HEK293 (cell line): Measurements from ENCODE around the gene ACSL5.

Source experiments
- CTCF ChIA-PET: fragments of 350-600 bp; formaldehyde crosslinking; extraction: SDS; loops from one replicate; lab custom pipeline; 2021; ENCODE audit warnings: antibody characterized with exemption; lab: Yijun Ruan, JAX
- POLR2A ChIA-PET: fragments of 300-600 bp; formaldehyde crosslinking; extraction: SDS; loops from one replicate; lab custom pipeline; 2020; ENCODE audit warnings: antibody characterized with exemption, inconsistent platforms; lab: Yijun Ruan, JAX
- H3K27ac ChIP-seq: fragments of 200-500 bp; sonication (Bioruptor generic); 2 replicates; pipeline ENCODE4 v1.5.1; 2014; ENCODE audit warnings: low read depth, low read length, control low read depth, inconsistent platforms; ENCODE audit errors: extremely low read depth
- H3K36me3 ChIP-seq, 2 experiments: fragments of 200-500 bp in 1 of 2; sonication (Bioruptor generic) in 1 of 2; 1 replicate in 1 of 2; 2 replicates in 1 of 2; pipeline ENCODE4 v1.5.1; 2014 to 2017; ENCODE audit warnings: inconsistent platforms in 2 of 2, low read length in 2 of 2; ENCODE audit not compliant: control insufficient read depth in 2 of 2, insufficient read depth in 1 of 2
- H3K4me1 ChIP-seq: fragments of 200-500 bp; sonication (Bioruptor generic); 2 replicates; pipeline ENCODE4 v1.5.1; 2014; ENCODE audit warnings: mild to moderate bottlenecking, low read length, inconsistent platforms; ENCODE audit not compliant: control insufficient read depth, insufficient read depth
- H3K4me3 ChIP-seq: 2 replicates; pipeline ENCODE4 v1.5.1; 2011; ENCODE audit warnings: low read depth, mild to moderate bottlenecking, control low read depth, low read length, moderate library complexity
- H3K9me3 ChIP-seq: fragments of 200-500 bp; sonication (Bioruptor generic); 2 replicates; pipeline ENCODE4 v1.5.1; 2014; ENCODE audit warnings: low read depth, low read length, inconsistent platforms; ENCODE audit not compliant: control insufficient read depth, insufficient read depth
- FEZF1 ChIP-seq: fragments of 450-650 bp; formaldehyde crosslinking; IDR thresholded peaks from 2 replicates; pipeline ENCODE4 v1.5.1; 2016; ENCODE audit warnings: missing biosample characterization, missing genetic modification characterization
- GLI2 ChIP-seq: fragments of 450-650 bp; formaldehyde crosslinking; IDR thresholded peaks from 2 replicates; pipeline ENCODE4; 2017; ENCODE audit warnings: missing biosample characterization, missing genetic modification characterization, low read depth, borderline replicate concordance
- HOXA7 ChIP-seq: sonication (generic); formaldehyde crosslinking; IDR thresholded peaks from 2 replicates; pipeline ENCODE4 v1.8.1; 2022; ENCODE audit warnings: missing genetic modification reagents, borderline replicate concordance
- KLF7 ChIP-seq: fragments of 450-650 bp; formaldehyde crosslinking; IDR thresholded peaks from 2 replicates; pipeline ENCODE4 v1.5.1; 2016; ENCODE audit warnings: missing biosample characterization, missing genetic modification characterization, borderline replicate concordance
- KLF8 ChIP-seq: fragments of 450-650 bp; formaldehyde crosslinking; IDR thresholded peaks from 2 replicates; pipeline ENCODE4 v1.5.1; 2016; ENCODE audit warnings: missing biosample characterization, missing genetic modification characterization
- PRDM4 ChIP-seq: fragments of 450-650 bp; formaldehyde crosslinking; IDR thresholded peaks from 2 replicates; pipeline ENCODE4 v1.5.1; 2017; ENCODE audit warnings: missing biosample characterization, missing genetic modification characterization
- SP7 ChIP-seq: fragments of 450-650 bp; formaldehyde crosslinking; IDR thresholded peaks from 2 replicates; pipeline ENCODE4 v1.5.1; 2016; ENCODE audit warnings: missing biosample characterization, missing genetic modification characterization
- ZNF157 ChIP-seq: fragments of 450-650 bp; formaldehyde crosslinking; IDR thresholded peaks from 2 replicates; pipeline ENCODE4 v1.5.1; 2016; ENCODE audit warnings: missing biosample characterization, missing genetic modification characterization
- ZNF23 ChIP-seq: fragments of 450-650 bp; formaldehyde crosslinking; IDR thresholded peaks from 2 replicates; pipeline ENCODE4 v1.5.1; 2016; ENCODE audit warnings: missing biosample characterization, missing genetic modification characterization, borderline replicate concordance
- ZNF24 ChIP-seq: fragments of 450-650 bp; formaldehyde crosslinking; IDR thresholded peaks from 2 replicates; pipeline ENCODE4 v1.5.1; 2016; ENCODE audit warnings: missing biosample characterization, missing genetic modification characterization
- ZNF274 ChIP-seq, 2 experiments: fragments of 200-500 bp in 1 of 2; fragments of 450-650 bp in 1 of 2; sonication (Bioruptor generic) in 1 of 2; formaldehyde crosslinking in 1 of 2; IDR thresholded peaks; 2 replicates each; pipeline versions ENCODE4 v1.5.1 to v1.6.1; 2014 to 2016; ENCODE audit warnings: borderline replicate concordance in 1 of 2, inconsistent platforms in 1 of 2, low read length in 1 of 2, missing biosample characterization in 1 of 2, missing genetic modification characterization in 1 of 2
- ZNF302 ChIP-seq: fragments of 450-650 bp; formaldehyde crosslinking; IDR thresholded peaks from 2 replicates; pipeline ENCODE4 v1.5.1; 2016; ENCODE audit warnings: missing biosample characterization, missing genetic modification characterization, low read depth
- ZNF324 ChIP-seq: fragments of 450-650 bp; formaldehyde crosslinking; IDR thresholded peaks from 2 replicates; pipeline ENCODE4 v1.5.1; 2016; ENCODE audit warnings: missing biosample characterization, missing genetic modification characterization
- ZNF354C ChIP-seq: fragments of 450-650 bp; formaldehyde crosslinking; IDR thresholded peaks from 2 replicates; pipeline ENCODE4 v1.5.1; 2016; ENCODE audit warnings: missing biosample characterization, missing genetic modification characterization, low read depth, borderline replicate concordance
- ZNF37A ChIP-seq: fragments of 450-650 bp; IDR thresholded peaks from 2 replicates; pipeline ENCODE4 v1.5.1; 2018; ENCODE audit warnings: missing biosample characterization, missing genetic modification characterization
- ZNF391 ChIP-seq: fragments of 450-650 bp; formaldehyde crosslinking; IDR thresholded peaks from 2 replicates; pipeline ENCODE4 v1.5.1; 2016; ENCODE audit warnings: low read depth, missing biosample characterization, missing genetic modification characterization, borderline replicate concordance
- ZNF394 ChIP-seq: fragments of 450-650 bp; formaldehyde crosslinking; IDR thresholded peaks from 2 replicates; pipeline ENCODE4 v1.5.1; 2016; ENCODE audit warnings: missing biosample characterization, missing genetic modification characterization, mild to moderate bottlenecking, moderate library complexity, borderline replicate concordance
- ZNF404 ChIP-seq: fragments of 450-650 bp; formaldehyde crosslinking; IDR thresholded peaks from 2 replicates; pipeline ENCODE4 v1.5.1; 2017; ENCODE audit warnings: missing biosample characterization, missing genetic modification characterization
- ZNF473 ChIP-seq: fragments of 450-650 bp; formaldehyde crosslinking; IDR thresholded peaks from 2 replicates; pipeline ENCODE4 v1.5.1; 2017; ENCODE audit warnings: missing biosample characterization, missing genetic modification characterization
- ZNF510 ChIP-seq: fragments of 450-650 bp; formaldehyde crosslinking; IDR thresholded peaks from 2 replicates; pipeline ENCODE4 v1.5.1; 2018; ENCODE audit warnings: mild to moderate bottlenecking, missing genetic modification characterization, missing biosample characterization; ENCODE audit not compliant: insufficient replicate concordance
- ZNF530 ChIP-seq: fragments of 450-650 bp; formaldehyde crosslinking; IDR thresholded peaks from 2 replicates; pipeline ENCODE4 v1.5.1; 2016; ENCODE audit warnings: low read depth, missing biosample characterization, missing genetic modification characterization
- ZNF561 ChIP-seq: fragments of 450-650 bp; IDR thresholded peaks from 2 replicates; pipeline ENCODE4 v1.5.1; 2018; ENCODE audit warnings: missing biosample characterization, missing genetic modification characterization, borderline replicate concordance
- ZNF580 ChIP-seq: fragments of 450-650 bp; formaldehyde crosslinking; IDR thresholded peaks from 2 replicates; pipeline ENCODE4 v1.5.1; 2016; ENCODE audit warnings: missing biosample characterization, missing genetic modification characterization
- ZNF660 ChIP-seq: fragments of 450-650 bp; IDR thresholded peaks from 2 replicates; pipeline ENCODE4 v1.5.1; 2018; ENCODE audit warnings: missing biosample characterization, mild to moderate bottlenecking, missing genetic modification characterization
- ZNF792 ChIP-seq: fragments of 450-650 bp; formaldehyde crosslinking; IDR thresholded peaks from 2 replicates; pipeline ENCODE4 v1.5.1; 2016; ENCODE audit warnings: missing biosample characterization, missing genetic modification characterization
- ZSCAN30 ChIP-seq: fragments of 450-650 bp; IDR thresholded peaks from 2 replicates; pipeline ENCODE4 v1.5.1; 2018; ENCODE audit warnings: missing biosample characterization, mild to moderate bottlenecking, missing genetic modification characterization, moderate library complexity
- ZXDB ChIP-seq: fragments of 450-650 bp; formaldehyde crosslinking; IDR thresholded peaks from 2 replicates; pipeline ENCODE4 v1.5.1; 2016; ENCODE audit warnings: missing biosample characterization, missing genetic modification characterization

Gene ACSL5

GRCh38 chr10:112456533-112456932 lies 82.6 kb downstream of the ACSL5 start:
- H3K27ac ChIP-seq, result no peak overlapping the region
- TF ChIP-seq FEZF1 (no peak), ZNF23 (no peak), ZNF24 (tag by site-specific recombination) (no peak), ZNF792 (tag by site-specific recombination) (no peak), ZSCAN30 (no peak), ZNF530 (tag by site-specific recombination) (no peak), PRDM4 (no peak), ZNF394 (tag by site-specific recombination) (no peak), ZNF561 (no peak), ZNF404 (no peak), ZXDB (tag by site-specific recombination) (no peak), KLF7 (tag by site-specific recombination) (no peak), ZNF354C (tag by site-specific recombination) (no peak), ZNF391 (no peak), HOXA7 (no peak), ZNF510 (tag by site-specific recombination) (no peak), SP7 (tag by site-specific recombination) (no peak), ZNF660 (tag by site-specific recombination) (no peak)
- no peak overlapping the region for H3K4me3 ChIP-seq
- peaks cover 0 to under 1% of the 10 kb centered on the region in 2 experiments; a peak in 1 of 3 replicates for H3K36me3 ChIP-seq
- H3K9me3 ChIP-seq, result no peaks in the 10 kb centered on the region
- ChIA-PET CTCF (interaction anchor here (0.7 to 0.9 kb wide), 3 partner anchors 19 to 1346 kb away, joined by 3 to 4 read pairs (median 3); no protein-coding TSS in a partner anchor), POLR2A (interaction anchor here (0.8 kb wide), 1 partner anchor 10 kb away, joined by 4 read pairs; the partner anchor contains the start of genes VTI1A and ZDHHC6)
- no peaks in the 10 kb centered on the region for H3K4me1 ChIP-seq

- ChIA-PET POLR2A (no interaction called here), CTCF (interaction anchor here (0.8 to 2.1 kb wide), 3 partner anchors 10 to 25 kb away, joined by 3 to 9 read pairs (median 4); no protein-coding TSS in a partner anchor)
- no peak for TF ChIP-seq ZNF302 (tag by site-specific recombination)
- H3K27ac ChIP-seq, result no peak overlapping the region
- no peaks in the 10 kb centered on the region for H3K4me1 ChIP-seq
- H3K4me3 ChIP-seq, result no peak overlapping the region
- H3K9me3 ChIP-seq, result no peaks in the 10 kb centered on the region
- peaks cover 16 to 19% of the 10 kb centered on the region in 2 experiments for H3K36me3 ChIP-seq
Measured at GRCh38 chr10:112460366-112460765, 86.5 kb downstream of the ACSL5 start.

- no peaks in the 10 kb centered on the region for H3K9me3 ChIP-seq
- POLR2A ChIA-PET, result no interaction called here
- CTCF ChIA-PET, result interaction anchor here (0.5 to 1.1 kb wide), 3 partner anchors 10 to 89 kb away, joined by 3 to 6 read pairs (median 3); no protein-coding TSS in a partner anchor
- peaks cover 16 to 23% of the 10 kb centered on the region in 2 experiments for H3K36me3 ChIP-seq
- no peaks in the 10 kb centered on the region for H3K4me1 ChIP-seq
- no peak overlapping the region for H3K27ac ChIP-seq
- H3K4me3 ChIP-seq, result no peak overlapping the region
- TF ChIP-seq ZNF580 (tag by site-specific recombination) (no peak), ZNF274 (IDR thresholded peaks at IDR 0.05; ENCODE audit: low read length) (no peak), ZNF274 (tag by site-specific recombination; IDR thresholded peaks at IDR 0.05; ENCODE audit: borderline replicate concordance) (no peak), ZNF157 (tag by site-specific recombination) (no peak), ZNF324 (tag by site-specific recombination) (no peak), ZNF37A (tag by site-specific recombination) (no peak), KLF8 (tag by site-specific recombination) (no peak), ZNF473 (no peak), GLI2 (tag by site-specific recombination) (no peak)
Measured at GRCh38 chr10:112461029-112461887, 87.3 kb downstream of the ACSL5 start.
